NOMO-1 treated with DMSO at 0.1 percent for 48 hours (cell line): ENCODE results near the gene MRAS.
A peak's percentile ranks its signal among the peaks of the same experiment; 100 is the strongest.

ENCODE experiments used
- DNase-seq: peaks from one replicate; lab custom pipeline; 2025; ENCODE audit not compliant: unreplicated experiment; lab: John Stamatoyannopoulos, UW

MRAS gene

DNA sequence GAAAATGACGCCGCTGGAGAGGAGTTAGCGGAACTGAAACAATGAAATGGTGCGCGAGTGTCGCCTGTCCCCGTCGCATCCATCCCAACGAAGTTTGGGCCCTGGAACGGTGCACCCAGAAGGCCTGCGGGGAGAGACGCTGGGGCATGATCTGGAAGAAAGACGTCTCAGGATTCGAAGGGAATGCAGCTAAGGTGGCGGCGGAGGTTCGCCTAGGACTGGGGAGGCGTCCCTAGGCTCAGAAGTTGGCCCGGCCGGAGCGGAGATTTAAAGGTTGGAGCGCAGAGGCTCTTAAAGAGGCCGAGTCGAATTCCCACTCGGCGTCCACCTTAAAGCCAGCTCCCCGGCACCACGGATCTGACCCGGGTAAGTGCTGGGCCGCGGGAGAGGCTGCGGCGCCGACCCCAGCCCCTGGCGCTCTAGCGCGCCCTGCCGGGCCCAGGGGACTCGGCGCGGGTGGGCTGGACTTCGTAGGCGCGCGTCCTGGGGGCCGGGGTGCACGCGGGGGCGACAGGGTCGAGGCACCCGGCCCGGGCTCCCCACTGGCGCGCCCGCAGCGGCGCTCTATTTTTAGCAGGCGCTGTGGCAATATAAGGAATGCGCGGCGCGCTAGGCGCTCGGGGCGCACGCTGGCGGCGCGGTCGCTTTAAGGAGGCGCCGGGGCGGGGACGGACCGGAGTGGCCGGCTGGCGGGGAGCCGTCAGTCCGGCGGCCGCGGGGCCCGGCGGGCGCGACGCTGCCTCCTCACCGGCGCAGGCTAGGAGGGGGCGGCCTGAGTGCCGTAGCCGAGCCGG lies at the start of gene MRAS:
Gene MRAS (plus strand): TSS at position 620 of the 794 bp plus-strand sequence. CDS start 24,305 bp downstream, outside the sequence.
- DNase-seq: peak; percentile 82

DNA sequence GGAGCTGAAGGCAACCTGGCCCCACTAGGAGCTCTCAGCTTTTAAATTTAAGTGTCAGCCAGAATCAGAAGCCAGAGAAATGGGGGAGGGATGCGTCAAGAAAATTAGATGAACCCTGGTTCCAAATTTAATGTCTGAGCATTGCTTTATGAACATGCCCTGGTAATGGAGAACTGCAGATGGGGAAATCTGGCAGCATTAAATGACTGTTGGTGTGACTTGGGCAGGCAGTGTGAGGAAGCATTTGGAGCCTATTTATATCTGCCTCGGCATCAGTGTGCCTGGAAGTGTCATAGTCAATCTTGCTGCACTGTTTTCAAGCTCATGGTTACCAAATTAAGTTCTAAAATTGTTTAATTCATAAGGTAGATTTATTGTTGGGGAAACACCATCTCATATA lies 47.7 kb upstream of the MRAS start:
- no peak for DNase-seq

DNA sequence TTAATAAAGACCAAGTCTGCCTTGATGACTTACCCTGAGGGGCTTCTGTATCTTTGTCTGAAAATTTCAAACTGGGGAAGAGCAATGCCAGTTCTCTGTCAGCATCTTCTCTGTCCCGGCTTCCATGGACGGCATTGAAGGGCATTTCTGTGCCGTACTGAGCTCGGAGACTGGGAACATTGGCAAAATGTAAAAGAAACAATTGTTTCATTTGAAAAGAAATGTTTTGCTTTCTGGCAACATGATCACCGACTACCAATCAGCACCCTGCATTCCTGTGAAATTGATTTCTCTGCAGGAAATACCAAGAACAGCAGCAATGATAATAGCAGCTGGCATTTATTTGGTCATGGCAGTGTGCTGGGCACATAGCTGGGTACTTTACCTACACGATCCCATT lies 44.9 kb upstream of the MRAS start:
- DNase-seq: no peak

DNA sequence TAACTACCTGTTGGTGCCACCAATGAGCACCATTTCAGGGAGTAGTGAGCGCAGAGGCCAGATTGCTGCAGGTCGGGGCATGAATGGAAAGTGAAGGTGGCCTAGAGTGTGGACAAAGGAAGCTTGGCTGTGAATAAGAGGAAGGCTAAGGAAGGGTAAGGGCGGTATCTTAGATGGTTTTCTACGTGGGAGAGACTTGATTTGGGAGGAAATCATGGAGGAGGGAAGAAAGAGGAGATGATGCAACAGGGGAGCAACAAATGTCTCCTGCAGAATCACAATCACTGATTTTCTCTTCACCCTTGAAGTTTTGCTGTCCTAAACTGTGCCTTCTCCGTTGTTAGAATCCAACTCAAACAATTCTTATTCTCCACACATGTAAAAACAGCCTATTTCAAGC lies 40.5 kb upstream of the MRAS start:
- no peak for DNase-seq

DNA sequence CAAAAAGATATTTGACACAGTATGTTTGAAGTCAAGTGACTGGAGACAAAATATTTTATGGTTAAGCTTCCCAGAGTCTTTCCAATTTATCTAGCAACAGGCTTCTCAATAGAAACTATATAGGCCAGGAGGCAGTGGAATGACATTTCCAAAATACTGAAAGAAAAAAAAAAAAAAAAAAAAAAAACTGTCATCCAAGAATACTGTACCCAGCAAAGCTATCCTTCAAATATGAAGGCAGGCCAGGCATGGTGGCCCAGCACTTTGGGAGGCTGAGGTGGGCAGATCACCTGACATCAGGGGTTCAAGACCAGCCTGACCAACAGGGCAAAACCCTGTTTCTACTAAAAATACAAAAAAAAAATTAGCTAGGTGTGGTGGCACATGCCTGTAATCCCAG lies 39.6 kb upstream of the MRAS start:
- no peak for DNase-seq

DNA sequence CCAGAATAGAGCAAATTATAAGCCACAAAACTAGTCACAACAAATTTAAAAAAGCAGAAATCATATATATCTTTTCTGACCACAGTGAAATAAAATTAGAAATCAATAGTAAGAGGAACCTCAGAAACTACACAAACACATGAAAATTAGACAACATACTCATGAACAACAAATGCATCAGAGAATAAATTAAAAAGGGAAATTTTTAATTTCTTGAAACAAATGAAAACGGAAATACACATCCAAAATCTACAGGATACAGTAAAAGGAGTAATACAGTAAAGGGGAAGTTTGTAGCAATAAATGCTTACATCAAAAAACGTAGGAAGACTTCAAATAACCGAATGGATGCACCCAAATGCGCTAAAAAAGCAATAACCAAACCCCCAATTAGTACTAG lies 37.9 kb upstream of the MRAS start:
- DNase-seq: no peak

DNA sequence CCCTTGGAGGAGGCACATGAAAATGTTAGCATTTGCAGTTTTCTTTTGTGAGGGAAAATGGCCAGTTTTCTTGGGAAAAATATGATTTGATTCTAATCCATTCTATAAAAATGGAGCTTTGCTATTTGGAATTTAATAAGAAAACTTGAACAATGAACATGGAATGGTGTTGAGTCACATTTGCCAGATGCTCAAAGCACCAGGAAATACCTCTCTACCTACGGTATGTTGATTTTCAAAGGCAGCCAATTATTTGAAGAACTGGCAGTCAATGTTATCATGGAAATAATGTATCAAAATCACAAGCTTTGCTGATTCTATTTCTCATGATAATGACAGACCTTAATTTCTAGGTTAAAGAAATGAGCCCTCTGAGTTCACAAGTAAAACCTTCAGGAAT lies 33.6 kb upstream of the MRAS start:
- DNase-seq: no peak

DNA sequence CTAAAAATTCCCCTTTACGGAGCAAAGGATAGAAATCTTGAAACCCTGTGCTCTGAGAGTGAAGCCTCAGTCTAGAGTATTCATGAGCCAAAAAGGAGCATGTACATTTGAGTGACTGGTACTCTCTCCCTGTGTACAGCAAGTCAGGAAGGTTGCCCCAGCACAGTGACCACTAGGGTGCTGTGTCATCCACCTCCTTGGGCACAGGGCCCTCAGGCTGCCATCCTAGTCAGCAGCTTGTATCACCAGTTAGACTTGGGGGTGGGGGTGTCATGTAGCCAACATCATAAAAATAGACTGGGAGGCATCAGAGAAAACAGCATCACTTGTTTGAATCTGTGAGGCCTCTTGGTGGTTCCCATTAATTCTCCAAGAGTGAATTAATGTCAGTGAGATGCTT lies 30.7 kb upstream of the MRAS start:
- DNase-seq: no peak

DNA sequence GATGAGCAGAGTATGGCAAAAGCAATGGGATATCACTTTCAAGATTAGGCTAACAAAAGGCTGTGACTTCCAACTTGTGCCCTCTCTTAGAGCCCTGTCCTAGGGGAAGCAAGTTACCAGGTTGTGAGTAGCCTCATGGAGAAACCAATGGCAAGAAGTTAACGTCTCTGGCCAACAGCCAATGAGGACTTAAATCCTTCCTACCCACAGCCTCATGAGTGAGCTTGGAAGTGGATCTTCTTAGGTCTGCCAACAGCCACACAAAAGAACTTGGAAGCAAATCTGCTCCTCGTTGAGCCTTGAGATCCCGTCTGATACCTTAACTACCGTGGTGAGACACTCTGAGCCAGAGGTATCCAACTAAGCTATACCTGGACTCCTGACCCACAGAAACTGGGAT lies 24.4 kb upstream of the MRAS start:
- DNase-seq: no peak

DNA sequence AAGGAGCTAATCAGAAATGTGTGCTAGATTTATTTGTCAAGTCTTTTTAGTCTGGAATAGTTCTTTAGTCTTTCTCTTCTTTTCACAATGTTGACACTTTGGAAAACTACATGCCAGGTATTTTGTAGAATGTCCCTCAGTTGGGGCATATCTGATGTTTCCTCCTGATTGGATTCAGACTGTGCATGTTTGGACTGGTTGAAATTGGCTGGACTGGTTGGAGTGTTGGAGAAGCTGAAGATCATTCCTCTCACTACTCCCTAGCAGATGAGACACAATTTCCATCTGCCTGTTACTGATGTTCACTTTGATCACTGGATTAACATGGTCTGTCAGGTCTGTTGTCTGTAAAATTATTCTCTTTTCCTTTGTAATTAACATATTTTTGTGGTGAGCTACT lies 22.4 kb upstream of the MRAS start:
- DNase-seq: no peak

DNA sequence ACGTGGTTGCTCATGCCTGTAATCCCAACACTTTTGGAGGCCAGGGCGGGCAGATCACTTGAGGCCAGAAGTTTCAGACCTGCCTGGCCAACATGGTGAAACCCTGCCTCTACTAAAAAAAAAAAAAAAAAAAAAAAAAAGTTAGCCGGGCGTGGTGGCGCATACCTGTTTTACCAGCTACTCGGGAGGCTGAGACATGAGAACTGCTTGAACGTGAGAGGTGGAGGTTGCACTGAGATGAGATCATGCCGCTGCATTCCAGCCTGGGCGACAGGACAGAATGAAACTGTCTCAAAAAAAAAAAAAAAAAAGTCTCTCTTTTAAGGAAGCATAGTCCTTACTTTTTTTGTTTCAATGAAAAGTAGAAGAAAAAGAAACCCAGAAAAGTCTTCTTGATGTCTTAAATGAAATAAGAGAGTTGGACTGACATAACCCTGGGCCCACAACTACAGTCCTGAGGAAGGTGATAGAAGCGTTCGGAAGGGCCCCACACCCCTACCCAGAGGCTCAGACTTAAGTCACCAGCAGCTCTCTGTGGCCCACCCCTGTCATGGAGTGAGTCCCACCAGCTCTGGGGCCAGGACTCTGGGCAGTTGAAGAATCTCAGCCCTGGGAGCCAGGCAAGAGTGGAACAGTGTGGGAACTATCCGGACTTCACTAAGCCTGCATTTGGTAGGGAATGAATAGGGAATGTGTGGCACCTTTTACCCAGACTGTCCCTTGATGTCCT lies 21.3 kb upstream of the MRAS start:
- DNase-seq: no peak

DNA sequence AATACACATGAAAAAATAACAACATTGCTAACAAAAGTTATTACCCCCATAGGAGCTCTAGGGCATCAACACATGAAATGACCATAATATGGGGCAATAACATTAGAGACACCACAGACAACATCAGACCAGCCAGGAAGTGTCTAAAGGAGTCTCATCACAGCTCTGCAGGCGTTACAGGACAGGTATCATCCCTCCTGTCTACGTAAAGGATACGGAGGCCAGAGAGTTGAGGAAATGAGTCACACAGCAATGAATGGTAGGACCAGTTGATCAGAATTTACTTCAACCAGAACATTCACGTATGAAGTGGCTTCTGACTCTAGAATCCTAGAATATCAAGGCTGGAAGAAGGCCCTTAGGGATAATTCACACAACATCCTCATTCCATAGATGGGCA lies 20.5 kb upstream of the MRAS start:
- DNase-seq: no peak

DNA sequence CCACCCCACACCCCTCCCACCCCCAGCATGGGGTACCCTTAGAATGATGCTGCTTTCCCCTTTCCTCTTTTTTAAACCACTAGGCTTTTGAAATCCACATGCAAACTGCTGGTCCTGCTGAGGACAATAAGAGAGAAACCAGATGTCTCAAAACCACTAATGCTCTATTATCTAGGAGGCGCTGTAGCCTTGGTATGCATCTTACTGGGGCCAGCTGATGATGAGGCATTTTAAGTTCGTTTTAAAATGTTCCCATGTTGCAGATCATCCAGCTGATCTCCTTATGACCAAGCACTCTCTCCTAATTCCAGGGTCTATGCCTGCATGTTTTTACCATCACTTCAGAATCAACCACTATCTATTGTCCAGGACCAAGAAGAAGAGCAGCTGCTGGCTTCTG lies 20.0 kb upstream of the MRAS start:
- peak; percentile 62 for DNase-seq

DNA sequence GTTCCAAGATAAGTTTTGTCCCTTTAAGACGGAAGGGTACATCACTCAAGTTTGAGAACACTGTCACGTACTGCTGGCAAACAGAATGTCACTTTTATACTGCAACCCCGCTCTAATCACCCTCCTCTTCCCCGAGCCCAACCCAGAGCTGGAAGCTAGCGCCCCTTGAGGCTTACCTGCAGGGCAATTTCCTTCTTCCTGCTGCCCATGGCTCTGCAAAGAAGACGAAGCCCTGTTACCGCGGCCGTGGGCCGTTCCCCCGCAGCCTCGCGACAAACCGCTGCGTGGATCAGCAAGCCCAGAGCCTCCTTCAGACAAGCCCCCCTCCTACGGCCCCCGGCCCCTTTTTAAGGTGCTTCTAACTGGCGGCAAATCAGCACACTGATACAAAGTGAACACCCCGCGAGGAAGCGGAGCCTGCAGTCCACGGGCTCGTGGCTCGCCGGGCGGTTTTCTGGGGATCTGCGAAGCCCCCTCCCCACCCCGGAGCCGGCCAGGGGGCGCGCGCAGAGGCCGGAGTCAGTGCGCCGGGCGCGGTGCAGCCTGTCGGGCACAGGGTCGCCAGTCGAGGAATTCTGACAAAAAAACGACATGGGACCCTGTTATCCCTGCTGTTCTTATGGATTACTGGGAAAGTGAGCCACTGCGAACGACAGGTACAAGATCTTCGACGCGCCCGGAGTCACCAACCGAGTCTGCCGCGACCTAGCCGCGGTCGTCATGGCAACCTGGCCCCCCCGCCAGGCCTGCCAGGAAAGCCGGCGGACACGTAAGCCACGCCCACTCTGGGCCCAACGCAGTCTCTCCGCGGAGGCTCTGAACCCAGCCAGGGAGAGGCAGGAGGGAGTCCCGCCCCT lies 19.0 kb upstream of the MRAS start, which contains the start of gene NME9:
Gene NME9 (minus strand): TSS at position 725 of the 857 bp plus-strand sequence. CDS start 516 bp downstream, at position 209.
- peak; percentile 75 for DNase-seq

DNA sequence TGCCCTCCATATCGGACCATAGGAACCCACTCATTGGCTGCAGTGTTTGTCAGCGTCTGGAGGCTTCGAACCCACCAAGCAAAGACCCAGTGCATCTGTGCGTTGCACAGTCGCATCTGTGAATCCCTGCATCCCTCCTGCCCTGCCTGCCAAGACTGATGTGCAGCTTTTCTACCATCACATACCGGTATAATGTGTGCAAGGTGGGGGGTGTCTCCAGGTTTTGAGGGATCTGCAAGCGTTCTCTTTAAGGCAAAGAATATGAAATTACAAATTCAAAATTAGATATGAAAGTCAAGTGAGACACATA lies 18.4 kb upstream of the MRAS start:
- no peak for DNase-seq

DNA sequence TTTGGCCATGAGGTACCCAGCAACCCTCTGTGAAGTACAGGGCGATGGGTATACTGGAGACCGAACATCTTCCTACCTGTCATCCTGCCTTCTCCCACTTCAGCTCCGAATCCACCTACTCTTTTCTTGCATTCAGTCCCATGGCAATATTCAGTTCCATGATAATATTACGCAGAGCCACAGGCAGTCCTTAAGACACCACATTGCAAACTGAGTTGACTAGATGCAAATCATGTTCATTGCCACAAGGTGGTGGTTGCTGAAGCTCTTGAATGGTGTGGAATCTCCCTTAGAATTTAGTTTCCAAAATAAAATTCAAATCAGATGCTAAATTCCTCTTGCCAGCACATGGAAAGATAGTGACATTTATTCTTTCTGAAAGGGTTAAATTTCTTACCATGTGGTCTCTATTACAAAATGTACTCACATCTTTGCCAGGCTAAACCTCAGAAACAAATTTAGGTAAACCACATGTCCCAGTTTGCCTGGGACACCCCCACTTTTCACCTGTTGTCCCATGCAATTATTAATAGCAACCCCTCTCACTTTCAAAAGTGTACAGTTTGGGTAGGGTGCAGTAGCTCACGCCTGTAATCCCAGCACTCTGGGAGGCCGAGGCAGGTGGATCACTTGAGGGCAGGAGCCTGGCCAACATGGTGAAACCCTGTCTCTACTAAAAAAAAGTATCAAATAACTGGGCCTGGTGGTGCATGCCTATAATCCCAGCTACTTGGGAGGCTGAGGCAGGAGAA lies 17.1 kb upstream of the MRAS start:
- DNase-seq: no peak

DNA sequence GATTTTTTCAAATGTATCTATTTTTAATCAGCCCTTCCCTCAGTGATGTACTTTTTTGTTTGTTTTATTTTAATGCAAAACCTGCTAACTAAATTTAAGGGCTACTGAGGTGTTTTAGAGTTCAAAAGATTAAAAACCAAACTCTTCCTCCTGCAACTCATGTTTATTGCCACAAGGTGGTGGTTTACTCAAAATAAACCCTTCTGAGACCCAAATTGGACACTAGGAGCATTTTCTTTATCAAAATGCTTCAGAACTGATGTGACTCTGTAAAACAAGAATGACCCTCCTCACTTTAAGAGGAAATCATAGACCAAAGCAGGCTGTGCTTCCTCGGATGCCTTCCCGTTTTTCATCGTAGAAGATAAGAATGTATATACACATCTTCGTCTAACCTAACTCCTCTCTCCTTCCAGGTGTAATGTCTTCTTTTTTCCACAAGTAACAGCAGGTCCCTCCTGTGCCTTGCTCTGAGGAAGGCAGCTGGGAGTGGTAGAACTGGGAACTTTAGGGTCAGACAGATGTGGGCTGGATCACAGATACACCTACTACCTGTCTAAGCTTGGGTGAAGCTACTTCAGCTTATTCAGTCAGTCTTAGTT lies 15.8 kb upstream of the MRAS start:
- DNase-seq: peak; percentile 65

DNA sequence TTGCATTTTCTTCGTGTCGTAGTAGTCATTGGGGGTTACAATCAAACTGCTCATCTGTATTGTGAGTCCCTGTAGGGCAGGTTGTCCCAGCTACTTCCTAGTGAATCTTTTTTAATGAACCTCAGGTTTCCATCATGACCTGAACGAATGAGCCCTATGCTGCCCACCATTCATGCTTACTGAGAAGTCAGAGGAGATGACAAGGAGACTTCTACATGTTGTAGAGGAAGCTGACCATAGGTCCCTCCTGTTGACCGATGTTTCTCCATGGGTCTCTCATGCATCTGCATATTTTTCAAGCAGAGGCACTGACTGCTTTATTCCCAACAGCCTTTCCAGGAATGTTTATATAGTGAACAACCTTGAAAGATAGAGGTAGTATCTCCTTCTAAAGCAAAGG lies 13.8 kb upstream of the MRAS start:
- no peak for DNase-seq

DNA sequence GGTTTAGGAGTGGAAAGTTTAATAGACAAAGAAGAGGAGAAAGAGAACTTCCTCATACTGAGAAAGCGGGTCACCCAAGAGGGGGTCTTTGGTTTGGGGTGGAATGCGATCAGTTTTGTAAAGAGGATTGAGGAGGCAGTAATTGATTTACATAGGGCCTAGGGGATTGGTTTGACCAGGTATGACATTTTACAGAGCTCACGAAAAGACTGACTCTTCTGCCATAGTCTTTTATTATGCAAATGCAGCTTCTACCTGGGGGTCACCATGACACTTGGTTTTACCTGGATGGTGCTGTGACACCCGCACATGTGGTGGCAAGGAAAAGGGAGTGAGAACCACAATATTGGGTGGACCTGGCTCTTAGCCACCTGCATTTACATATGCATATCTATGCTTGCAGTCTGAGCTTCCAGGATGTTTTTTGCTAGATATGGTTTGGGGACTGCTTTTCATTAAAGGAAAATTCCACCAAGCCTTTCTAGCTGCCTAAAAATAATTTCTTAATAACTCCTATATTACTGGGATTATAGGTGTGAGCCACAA lies 11.9 kb upstream of the MRAS start:
- no peak for DNase-seq

DNA sequence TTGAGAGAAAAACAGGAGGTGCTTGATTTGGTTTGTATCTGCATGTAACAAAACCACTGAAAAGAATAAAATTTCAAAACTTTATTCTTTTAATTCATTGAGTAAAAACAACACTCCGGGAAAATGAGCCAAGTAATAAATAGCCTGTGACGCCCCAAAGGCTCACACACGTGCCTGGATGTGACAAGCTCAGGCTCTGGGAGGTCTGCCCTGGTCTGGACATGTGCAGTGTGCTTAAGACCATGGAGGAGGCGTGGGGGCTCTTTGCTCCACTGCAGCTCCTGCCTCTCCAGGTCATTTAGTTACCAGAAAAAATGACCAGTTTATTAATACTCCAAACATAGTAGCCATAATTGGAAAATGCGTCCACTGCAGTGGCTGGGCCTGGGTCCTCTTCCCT lies 10.1 kb upstream of the MRAS start:
- DNase-seq: no peak
